GM19397 (cell line): ENCODE results near the gene ABCC1.

Source experiments
- ATAC-seq: cut with Tn5 transposase; IDR thresholded peaks from one replicate; pipeline ENCODE4 v1.9.1; 2021; ENCODE audit warnings: mild to moderate bottlenecking, moderate library complexity; ENCODE audit not compliant: unreplicated experiment

The ABCC1 gene

DNA sequence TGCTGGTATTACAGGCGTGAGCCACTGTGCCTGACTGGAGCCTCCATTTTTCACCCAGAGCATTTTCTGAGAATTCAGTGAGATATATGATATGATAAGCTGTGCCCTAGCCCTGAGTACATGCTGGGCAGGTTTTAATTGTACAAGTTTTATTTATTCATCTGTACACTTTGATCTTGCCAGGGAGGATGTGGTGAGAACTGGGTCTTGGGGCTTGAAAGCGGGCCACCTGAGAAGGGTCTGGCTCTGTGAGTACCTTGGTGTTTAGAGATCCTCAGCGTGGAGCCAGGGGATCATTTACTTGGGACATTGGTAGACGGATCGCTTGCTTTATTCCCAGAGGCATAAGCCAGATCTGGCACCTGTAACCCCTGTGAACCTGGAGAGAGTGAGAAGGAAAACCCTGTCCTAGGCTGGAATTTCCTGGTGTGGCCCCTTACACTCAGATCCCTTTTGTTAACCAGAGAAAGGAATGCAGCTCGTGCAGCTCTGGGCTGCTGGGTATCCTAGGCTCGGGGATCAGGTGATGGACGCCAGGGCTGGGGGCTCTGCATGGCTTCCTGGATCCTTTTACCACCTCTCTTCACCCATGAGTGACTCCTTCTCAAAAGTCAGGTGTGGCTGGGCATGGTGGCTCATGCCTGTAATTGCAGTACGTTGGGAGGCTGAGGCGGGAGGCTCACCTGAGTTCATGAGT is 91.9 kb downstream of the ABCC1 start:
- ATAC-seq: no peak

GRCh38 chr16:16042076-16042475 is 92.7 kb downstream of the ABCC1 start:
- no peak for ATAC-seq

- ATAC-seq: no peak
Observed at GRCh38 chr16:16045296-16045695, 95.9 kb downstream of the ABCC1 start.

DNA sequence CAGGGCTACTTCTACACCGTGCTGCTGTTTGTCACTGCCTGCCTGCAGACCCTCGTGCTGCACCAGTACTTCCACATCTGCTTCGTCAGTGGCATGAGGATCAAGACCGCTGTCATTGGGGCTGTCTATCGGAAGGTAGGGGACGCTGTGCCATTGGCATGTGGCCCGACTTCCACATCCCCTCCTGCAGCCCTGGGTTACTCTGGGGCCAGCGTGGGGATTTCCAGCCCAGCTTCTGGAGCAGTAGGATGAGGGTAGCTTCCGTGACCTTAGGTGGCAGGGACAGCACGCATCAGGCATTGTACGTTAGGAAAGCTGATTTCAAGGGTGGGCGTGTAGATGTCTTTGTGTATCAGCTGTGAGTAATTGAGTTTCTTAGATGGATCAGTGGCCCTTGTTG is 96.5 kb downstream of the ABCC1 start:
- ATAC-seq: no peak

DNA sequence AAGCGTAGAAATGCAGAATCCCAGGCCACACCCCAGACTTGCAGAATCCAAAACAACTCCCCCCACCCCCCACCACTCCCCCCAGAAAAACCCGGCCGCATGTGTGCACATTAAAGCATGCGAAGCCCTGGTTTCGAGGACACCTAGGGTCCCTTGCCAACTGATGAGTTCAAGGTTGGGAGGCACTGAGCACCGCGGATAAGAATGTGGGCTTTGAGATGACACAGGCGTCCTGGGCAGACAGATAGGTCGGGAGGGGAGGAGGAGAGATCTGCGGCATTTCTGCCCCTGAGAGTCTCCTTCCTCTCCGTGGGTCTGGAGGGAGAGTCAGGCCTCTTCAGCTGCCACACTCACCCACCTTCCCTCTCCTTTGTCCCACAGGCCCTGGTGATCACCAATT is 98.3 kb downstream of the ABCC1 start:
- no peak for ATAC-seq

GRCh38 chr16:16048904-16049582 is 99.6 kb downstream of the ABCC1 start:
- ATAC-seq: no peak

DNA sequence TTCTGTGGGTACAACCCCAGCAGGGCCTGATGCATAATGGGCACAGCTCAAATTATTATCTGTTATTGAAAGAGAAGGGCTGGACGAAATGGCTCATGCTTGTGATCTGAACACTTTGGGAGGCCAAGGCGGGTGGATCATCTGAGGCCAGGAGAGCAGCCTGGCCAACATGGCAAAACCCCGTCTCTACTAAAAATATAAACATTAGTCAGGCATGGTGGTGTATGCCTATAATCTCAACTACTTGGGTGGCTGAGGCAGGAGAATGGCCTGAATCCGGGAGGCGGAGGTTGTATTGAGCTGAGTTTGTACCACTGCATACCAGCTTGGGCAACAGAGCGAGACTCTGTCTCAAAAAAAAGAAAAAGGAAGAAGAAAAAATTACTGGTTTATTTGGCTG is 100.7 kb downstream of the ABCC1 start:
- ATAC-seq: no peak

DNA sequence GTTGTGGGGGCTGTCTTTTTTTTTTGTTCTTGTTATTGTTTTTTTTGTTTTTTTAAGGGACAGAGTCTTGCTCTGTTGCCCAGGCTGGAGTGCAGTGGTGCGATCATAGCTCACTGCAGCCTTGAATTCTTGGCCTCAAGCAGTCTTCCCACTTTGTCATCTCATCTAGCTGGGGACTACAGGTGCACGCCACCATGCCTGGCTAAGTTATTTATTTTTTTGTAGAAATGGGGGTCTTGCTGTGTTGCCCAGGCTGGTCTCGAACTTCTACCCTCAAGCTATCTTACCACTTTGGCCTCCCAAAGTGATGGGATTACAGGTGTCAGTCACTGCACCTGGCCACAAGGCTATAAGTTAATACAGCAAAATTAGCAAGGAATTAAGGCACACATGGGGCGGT is 101.7 kb downstream of the ABCC1 start:
- ATAC-seq: no peak

DNA sequence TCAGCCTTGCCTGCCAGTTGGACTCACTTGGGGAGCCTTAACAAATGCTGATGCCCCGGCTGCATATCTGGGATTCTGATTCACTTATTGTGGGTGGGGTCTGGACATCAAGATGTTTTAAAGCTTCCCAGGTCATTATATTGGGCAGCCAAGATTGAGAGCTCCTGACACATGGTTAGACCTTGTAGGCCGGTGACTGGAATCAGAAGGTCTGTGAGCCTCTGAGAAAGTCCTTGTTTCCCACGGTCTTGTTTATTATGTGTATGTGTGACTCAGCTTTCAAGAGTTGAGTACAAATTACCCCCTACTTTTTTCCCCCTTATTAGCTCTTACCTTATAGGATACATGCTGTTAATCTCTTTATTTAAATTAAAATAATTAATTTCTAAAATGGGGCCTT is 103.5 kb downstream of the ABCC1 start:
- no peak for ATAC-seq

DNA sequence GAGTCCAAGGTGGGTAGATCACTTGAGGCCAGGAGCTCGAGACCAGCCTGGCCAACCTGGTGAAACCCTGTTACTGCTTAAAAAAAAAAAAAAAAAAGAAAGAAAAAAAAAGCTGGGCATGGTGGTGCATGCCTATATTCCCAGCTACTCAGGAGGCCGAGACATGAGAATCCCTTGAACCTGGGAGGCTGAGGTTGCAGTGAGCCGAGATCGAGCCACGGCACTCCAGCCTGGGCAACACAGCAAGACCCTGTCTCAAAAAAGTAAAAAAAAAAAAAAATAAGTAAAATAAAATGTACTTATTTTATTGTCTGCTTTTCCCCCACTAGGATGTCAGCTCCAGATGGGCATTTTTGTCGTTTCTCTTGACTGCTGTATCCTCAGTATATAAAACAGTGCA is 107.7 kb downstream of the ABCC1 start:
- ATAC-seq: no peak

- no peak for ATAC-seq
Observed at GRCh38 chr16:16059160-16059559, 109.7 kb downstream of the ABCC1 start.

DNA sequence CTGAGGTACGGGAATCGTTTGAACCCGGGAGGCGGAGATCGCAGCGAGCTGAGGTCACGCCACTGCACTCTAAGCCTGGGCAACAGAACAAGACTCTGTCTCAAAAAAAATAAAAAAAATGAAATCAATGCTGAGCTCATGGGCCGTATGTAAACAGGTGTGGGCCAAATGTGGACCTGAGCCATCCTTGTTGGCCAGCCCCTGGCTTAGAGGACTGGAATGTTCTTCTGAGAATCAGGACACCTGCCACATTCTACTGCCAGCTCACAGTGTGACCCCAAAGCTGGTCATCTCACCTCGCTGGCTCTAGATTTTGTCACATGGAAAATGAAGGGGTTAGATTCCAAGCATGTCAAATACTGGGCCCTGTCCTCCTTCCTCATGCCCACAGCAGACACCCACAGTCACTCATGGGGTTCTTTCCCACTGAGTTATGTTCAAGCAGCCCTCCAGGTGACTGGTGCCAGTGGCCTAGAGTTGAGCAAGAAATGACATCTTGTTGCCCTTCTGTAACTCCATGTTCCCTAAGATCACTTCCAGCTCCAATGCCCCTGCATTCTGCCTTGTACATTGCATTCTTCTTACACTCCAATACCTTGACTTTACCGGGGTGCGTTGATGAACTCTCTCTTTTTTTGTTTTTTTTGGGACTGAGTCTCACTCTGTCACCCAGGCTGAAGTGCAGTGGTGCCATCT is 110.6 kb downstream of the ABCC1 start:
- no peak for ATAC-seq

- ATAC-seq: no peak
Observed at GRCh38 chr16:16062023-16062937, 112.9 kb downstream of the ABCC1 start.

DNA sequence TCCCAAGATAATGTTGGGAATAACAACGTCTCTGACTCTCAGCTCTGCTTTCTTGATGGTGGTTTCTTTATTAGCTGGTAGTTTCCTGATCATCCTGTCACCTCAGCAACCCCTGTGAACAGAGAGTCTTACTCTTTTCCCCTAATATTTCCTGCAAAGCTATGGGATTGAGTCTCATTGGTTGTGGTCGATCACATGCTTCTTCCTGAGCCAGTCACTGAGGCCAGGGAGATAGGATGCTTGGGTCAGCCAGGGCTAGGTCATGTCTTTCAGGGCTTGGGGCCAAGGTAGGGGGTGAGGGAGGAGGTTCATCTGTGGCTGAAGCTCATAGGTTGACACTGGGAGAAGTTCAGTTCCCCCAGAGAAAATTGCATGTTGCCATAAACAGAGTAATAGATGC is 114.3 kb downstream of the ABCC1 start:
- no peak for ATAC-seq

- ATAC-seq: no peak
Observed at GRCh38 chr16:16064874-16065384, 115.5 kb downstream of the ABCC1 start.

- ATAC-seq: no peak
Observed at GRCh38 chr16:16067127-16067526, 117.7 kb downstream of the ABCC1 start.

DNA sequence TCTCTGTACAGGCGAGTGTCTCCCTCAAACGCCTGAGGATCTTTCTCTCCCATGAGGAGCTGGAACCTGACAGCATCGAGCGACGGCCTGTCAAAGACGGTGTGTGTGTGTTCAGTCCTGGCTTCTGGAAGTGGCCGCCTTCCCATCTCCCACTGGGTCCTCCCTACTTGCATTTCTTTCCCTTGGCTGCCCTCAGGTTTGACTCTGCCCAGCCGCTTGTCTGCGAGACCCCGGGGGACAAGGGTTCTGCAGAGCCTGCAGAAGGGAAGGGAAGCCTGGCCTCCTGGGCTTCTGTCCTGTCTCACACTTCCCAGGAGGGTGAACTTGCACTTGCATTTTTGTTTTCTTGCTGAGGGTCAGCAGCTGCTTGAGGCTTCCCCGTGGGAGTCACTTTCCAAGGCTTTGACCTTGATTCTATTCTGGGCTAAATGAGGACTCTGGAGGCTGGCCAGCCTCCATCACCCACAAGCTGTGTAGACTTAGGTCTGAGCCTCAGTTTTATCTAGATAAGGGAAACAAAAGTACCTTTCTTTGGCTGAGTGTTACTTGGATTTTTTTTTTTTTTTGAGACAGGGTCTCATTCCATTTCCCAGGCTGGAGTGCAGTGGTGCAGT is 122.3 kb downstream of the ABCC1 start:
- ATAC-seq: no peak

DNA sequence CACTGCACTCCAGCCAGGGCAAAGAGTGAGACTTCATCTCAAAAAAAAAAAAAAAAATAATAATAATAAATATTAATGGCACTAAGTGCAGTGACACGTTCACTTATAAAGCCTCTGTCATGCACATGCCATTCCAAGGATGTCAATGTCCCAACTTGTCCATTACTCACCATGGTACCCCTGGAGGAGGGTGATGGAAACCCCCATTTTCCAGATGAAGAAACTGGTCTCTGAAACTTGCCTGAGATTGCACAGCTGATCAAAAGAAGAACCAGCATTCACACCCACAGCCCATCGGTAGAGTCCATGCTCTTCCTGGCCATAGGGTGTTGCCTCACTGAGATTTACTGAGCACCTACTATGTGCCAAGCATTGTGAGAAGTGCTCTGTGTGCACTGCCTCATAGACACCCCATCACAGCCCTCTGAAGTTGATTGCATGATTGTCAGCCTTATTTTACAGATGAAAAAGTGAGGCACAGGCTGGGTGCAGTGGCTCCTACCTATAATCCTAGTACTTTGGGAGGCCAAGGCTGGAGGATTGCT is 123.7 kb downstream of the ABCC1 start:
- no peak for ATAC-seq

DNA sequence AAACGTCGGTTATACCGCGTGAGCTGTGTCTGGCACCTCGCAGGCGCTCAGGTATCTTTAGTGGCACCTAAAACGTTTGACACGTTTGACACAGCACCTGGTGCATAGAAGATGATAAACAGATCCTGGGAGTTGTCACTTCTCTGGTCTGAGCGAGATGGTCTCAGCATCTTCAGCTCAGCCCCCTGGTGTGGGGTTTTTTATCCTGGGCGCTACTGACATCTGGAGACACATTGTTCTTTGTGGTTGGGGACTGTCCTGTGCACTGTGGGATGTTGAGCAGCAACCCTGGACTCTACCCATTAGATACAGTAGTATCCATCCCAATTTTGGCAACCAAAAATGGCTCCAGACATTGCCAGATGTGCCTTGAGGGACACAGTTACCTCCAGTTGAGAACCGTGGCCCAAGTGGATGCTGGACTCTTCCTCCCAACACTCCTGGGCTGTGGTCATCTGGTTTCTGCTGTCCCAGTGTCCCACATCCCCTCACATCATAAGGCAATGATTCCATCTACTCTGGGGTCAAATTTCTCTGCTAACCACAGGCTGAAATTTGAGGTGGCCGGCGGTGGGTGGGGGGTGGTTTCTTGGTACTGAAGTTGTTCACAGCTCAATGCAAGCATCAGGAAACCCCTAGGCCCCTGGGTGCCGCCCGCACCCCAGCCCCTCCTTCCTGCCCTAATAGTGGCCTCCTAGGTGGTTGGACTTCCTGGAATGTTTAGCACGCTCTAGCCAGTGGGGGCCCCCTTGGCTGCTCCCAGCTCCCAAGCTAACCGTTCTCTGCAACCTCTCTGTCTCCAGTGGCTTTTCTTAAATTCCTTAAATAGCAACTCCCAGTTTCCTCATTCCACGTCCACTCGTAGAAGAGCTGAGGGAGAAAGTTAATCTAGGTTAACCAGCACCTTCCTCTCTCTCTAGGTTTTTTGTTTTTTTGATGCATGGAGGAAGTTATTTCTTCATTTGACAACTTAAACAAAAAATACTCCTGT is 124.8 kb downstream of the ABCC1 start:
- ATAC-seq: no peak
